Heart left ventricle (tissue), 16 donors: ENCODE data around the gene CRISP1. TPM values are rescaled to one million over a fixed set of nuclear protein-coding genes. Genes with fewer than 3 reads are reported as not detected.
"Not testable (repeated sequence)": the region's sequence is repeated elsewhere in the genome, so short reads cannot be mapped to it uniquely, and the experiment has no call there.

ENCODE experiments used
- ATAC-seq, 4 donors: fragments of 200-7000 bp; cut with Tn5 transposase; one replicate each; pipeline ENCODE4 v1.9.1; 2020 to 2022; ENCODE audit warnings: moderate library complexity in 4 of 4, mild to moderate bottlenecking in 3 of 4, moderate number of reproducible peaks in 1 of 4
- DNase-seq, 5 donors: peaks; one replicate each; pipeline ENCODE4 v3.0.0-alpha.2; 2020
- H3K27ac ChIP-seq, 12 donors: fragments of 200-600 bp; sonication (generic) in 4 of 12; one replicate each; pipeline versions ENCODE4 v1.5.0 to v1.8.0; 2016 to 2022; ENCODE audit warnings: mild to moderate bottlenecking in 2 of 12
- H3K27me3 ChIP-seq, 9 donors: fragments of 200-600 bp; sonication (generic) in 2 of 9; one replicate each; pipeline versions ENCODE4 v1.5.1 to v1.8.0; 2016 to 2022; ENCODE audit warnings: mild to moderate bottlenecking in 3 of 9
- H3K36me3 ChIP-seq, 9 donors: fragments of 200-600 bp; sonication (generic) in 2 of 9; one replicate each; pipeline versions ENCODE4 v1.5.0 to v1.8.0; 2018 to 2022; ENCODE audit warnings: mild to moderate bottlenecking in 2 of 9
- H3K4me1 ChIP-seq, 12 donors: fragments of 200-600 bp; sonication (generic) in 4 of 12; one replicate each; pipeline versions ENCODE4 v1.5.0 to v1.8.0; 2016 to 2022; ENCODE audit warnings: mild to moderate bottlenecking in 3 of 12
- H3K4me3 ChIP-seq, 12 donors: fragments of 200-600 bp; sonication (generic) in 4 of 12; one replicate each; pipeline versions ENCODE4 v1.5.0 to v1.8.0; 2017 to 2022; ENCODE audit warnings: mild to moderate bottlenecking in 9 of 12, moderate library complexity in 4 of 12
- H3K9me3 ChIP-seq, 12 donors: fragments of 200-600 bp; sonication (generic) in 4 of 12; one replicate each; pipeline versions ENCODE4 v1.5.0 to v1.8.0; 2016 to 2022; ENCODE audit warnings: mild to moderate bottlenecking in 1 of 12
- POLR2A ChIP-seq, 2 donors: fragments of 450-650 bp; IDR thresholded peaks; one replicate each; pipeline ENCODE4 v1.6.1; 2017; ENCODE audit warnings: antibody characterized with exemption in 2 of 2, mild to moderate bottlenecking in 2 of 2, moderate library complexity in 2 of 2
- WGBS, 4 donors: extraction: QIAGEN DNeasy Blood & Tissue Kit in 2 of 4; methylation state at CpG; one replicate each; pipeline versions ENCODE4 v1.1.5 to v1.1.7; 2013 to 2018; 5-methylcytosine and 5-hydroxymethylcytosine counted together
- intact Hi-C, 10 donors: fragments of 100-400 bp; cut with DNase I; formaldehyde crosslinking; loops; one replicate each; pipeline versions ENCODE4 v1.11.1 to v1.14.2; 2022
- polyA plus RNA-seq, 2 donors: library from polyadenylated mRNA; stranded (reverse); fragments of 200-250 nt; gene quantifications; one replicate each; pipeline ENCODE4 v1.2.3, GENCODE V29; 2013
- total RNA-seq, 9 donors: library from RNA; depleted of rRNA in 2 of 9; stranded (reverse); fragments of >200 nt in 2 of 9; fragmentation: NEBNext Ultra II Directional in 3 of 9; extraction: Animal tissue kit (Norgen Biotek cat#: 25700) in 3 of 9; gene quantifications; one replicate each; pipeline versions ENCODE4 v1.1.0 to v1.2.4, GENCODE V29; 2016 to 2023
- TF ChIP-seq, protein P1 (sequence below), 12 donors: fragments of 200-600 bp; sonication (generic) in 4 of 12; IDR thresholded peaks; one replicate each; pipeline versions ENCODE4 v1.5.0 to v1.8.0; 2018 to 2022; ENCODE audit warnings: antibody characterized with exemption in 12 of 12, mild to moderate bottlenecking in 5 of 12
- donor health status: ischemic (EF 13 %, LVEDD 7.1; RV severe dilation, severe dysfunction).
- donor health status: healthy with polysubstance abuse.
- donor health status: DM: no; HTN: yes; CAD: no.
- donor health status: DM: no; HTN: no; CAD: no.
- donor health status: ischemic (EF 25% LVEDD 6.9; RV normal size, moderate dysfunction).
- donor health status: ischemic (EF 25% LVEDD 5.7; RV mildly dilated, moderate dysfunction).
- donor health status: healthy.
- donor health status: DM: yes; HTN: yes; CAD: no.
- donor health status: ischemic (EF 35%, LVEDD 5.7; RV mildly dilated, moderate dysfunction).
- donor health status: nonischemic (EF 11% LVEDD 7.7; RV severe dilation, severe dysfunction).
- donor health status: DM: yes; HTN: yes; CAD: no.
- donor health status: PGD.
- donor health status: ischemic (EF 29% LVEDD 5.4; RV normal size, mild dysfunction).
- donor health status: nonischemic (EF 23%, LVEDD 6.1; RV moderate dilation, normal function).

Gene CRISP1
- total and polyA plus RNA-seq, 11 donors, result not detected

GRCh38 chr6:49902856-49903255 lies 36.5 kb upstream of the CRISP1 start:
- no peaks in the 10 kb centered on the region for H3K27me3 ChIP-seq
- no peaks in the 10 kb centered on the region for H3K9me3 ChIP-seq
- intact Hi-C loops, result no loop called here
- TF ChIP-seq, protein P1, sequence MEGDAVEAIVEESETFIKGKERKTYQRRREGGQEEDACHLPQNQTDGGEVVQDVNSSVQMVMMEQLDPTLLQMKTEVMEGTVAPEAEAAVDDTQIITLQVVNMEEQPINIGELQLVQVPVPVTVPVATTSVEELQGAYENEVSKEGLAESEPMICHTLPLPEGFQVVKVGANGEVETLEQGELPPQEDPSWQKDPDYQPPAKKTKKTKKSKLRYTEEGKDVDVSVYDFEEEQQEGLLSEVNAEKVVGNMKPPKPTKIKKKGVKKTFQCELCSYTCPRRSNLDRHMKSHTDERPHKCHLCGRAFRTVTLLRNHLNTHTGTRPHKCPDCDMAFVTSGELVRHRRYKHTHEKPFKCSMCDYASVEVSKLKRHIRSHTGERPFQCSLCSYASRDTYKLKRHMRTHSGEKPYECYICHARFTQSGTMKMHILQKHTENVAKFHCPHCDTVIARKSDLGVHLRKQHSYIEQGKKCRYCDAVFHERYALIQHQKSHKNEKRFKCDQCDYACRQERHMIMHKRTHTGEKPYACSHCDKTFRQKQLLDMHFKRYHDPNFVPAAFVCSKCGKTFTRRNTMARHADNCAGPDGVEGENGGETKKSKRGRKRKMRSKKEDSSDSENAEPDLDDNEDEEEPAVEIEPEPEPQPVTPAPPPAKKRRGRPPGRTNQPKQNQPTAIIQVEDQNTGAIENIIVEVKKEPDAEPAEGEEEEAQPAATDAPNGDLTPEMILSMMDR (IDR thresholded peaks at IDR 0.05), result no peak
- TF ChIP-seq POLR2A (IDR thresholded peaks at IDR 0.05), result no peak
- ATAC-seq (no peak), DNase-seq (no peak)
- H3K36me3 ChIP-seq, result no peaks in the 10 kb centered on the region
- no peaks in the 10 kb centered on the region for H3K4me1 ChIP-seq
- H3K27ac ChIP-seq, result no peak overlapping the region
- H3K4me3 ChIP-seq, result no peak overlapping the region
- WGBS, 4 donors, result 49 to 66% (median 53%) methylated on average over 2 of the region's 2 CpGs

DNA sequence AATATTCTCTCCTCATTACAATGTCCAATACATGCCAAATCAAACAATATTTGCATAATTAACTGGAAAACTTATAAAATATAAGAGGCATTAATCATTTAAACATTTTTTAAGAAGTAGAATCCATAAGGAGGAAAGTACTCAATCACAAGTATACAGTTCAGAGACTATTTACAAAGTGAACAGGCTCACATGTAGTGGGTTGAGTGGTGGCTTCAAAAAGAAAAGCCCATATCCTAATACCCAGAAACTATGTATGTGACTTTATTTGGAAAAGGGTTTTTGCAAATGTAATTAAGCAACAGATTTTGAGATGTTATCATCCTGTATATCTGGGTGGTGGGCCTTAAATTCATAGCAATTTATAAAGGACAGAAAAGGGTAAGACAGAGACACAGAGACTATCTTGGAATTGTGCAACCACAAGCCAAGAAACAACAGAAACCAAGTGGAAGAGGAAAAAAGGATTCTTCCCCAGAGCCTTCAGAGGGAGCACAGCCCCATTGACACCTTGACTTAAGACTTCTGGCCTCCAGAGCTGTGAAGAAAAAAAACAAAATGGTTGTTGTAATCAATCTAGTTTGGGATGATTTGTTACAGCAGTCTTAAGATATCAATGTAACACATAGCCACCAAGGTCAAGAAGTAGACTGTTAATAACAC lies 32.7 kb upstream of the CRISP1 start:
- Histone ChIP-seq H3K27me3 (no peaks in the 10 kb centered on the region), H3K36me3 (no peaks in the 10 kb centered on the region), H3K9me3 (peaks cover 0 to 18% (median 7%) of the 10 kb centered on the region in 12 donors), H3K4me1 (no peaks in the 10 kb centered on the region), H3K27ac (no peak overlapping the region), H3K4me3 (no peak overlapping the region)
- intact Hi-C loops, result no loop called here
- no peak for DNase-seq
- ATAC-seq, result no peak
- TF ChIP-seq, protein P1 (IDR thresholded peaks at IDR 0.05), result no peak
- TF ChIP-seq POLR2A (IDR thresholded peaks at IDR 0.05), result no peak

DNA sequence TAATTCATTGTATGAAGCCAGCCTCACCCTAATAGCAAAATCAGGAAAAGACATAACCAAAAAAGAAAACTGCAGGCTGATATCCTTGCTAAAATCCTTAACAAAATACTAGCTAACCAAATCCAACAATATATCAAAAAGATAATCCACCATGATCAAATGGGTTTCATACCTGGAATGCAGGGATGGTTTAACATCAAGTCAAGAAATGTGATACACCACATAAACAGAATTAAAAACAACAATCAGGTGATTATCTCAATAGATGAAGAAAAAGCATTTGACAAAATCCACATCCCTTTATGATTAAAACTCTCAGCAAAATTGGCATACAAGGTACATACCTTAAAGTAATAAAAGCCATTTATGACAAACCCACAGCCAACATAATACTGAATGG lies 29.2 kb upstream of the CRISP1 start:
- H3K36me3 ChIP-seq, H3K27ac ChIP-seq, H3K4me3 ChIP-seq, intact Hi-C loops, DNase-seq, H3K27me3 ChIP-seq, H3K4me1 ChIP-seq, ATAC-seq: not testable (repeated sequence)
- H3K9me3 ChIP-seq, result peaks cover 0 to 18% (median 7%) of the 10 kb centered on the region in 12 donors

DNA sequence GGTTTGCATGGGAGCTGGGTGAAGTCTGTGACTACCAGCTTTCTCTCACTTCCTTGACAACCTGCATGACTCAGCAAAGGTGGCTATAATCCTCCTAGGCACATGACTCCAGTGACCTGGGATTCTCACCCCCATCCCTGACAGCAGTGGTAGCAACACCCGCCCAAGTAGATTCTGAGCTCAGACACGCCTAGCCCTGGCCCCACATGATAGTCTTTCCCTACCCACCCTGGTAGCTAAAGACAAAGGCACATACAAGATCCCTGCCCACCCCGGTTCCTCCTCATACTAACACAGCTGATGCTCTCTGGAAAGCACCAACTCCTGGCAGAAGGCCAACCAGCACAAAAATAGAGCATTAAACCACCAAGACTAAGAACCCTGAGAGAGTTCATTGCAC lies 25.9 kb upstream of the CRISP1 start:
- no peak for ATAC-seq
- H3K9me3 ChIP-seq, result peaks cover 0 to 18% (median 7%) of the 10 kb centered on the region in 12 donors
- no peak overlapping the region for H3K27ac ChIP-seq
- no peak for DNase-seq
- H3K27me3 ChIP-seq, result no peaks in the 10 kb centered on the region
- no peak for TF ChIP-seq POLR2A (IDR thresholded peaks at IDR 0.05)
- TF ChIP-seq, protein P1 (IDR thresholded peaks at IDR 0.05), result no peak
- 54 to 71% (median 60%) methylated on average over 3 of the region's 3 CpGs for WGBS, 4 donors
- no peaks in the 10 kb centered on the region for H3K4me1 ChIP-seq
- H3K4me3 ChIP-seq, result no peak overlapping the region
- H3K36me3 ChIP-seq, result no peaks in the 10 kb centered on the region
- intact Hi-C loops, result no loop called here

DNA sequence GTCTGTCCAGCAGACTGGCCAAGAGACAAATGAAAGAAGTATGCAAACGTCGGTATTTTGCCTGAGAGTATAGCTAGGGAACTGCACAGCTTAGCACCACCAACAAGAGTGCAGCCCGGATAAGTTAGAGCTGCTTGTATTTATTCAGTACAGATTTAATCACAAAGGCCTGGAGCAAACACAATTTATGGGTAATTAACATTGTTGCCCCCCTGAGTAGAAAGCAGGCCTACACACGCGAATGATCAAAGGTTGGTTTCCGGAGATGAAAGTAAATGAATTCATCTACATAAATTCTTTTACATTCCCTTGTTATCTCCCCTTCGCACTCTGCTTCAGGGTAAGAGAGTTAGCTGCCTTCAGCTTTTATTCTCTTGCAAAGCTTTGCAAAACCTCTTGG lies 24.7 kb upstream of the CRISP1 start:
- Histone ChIP-seq H3K27me3 (no peaks in the 10 kb centered on the region), H3K27ac (no peak overlapping the region), H3K9me3 (peaks cover 0 to 15% (median 4%) of the 10 kb centered on the region in 12 donors), H3K4me3 (no peak overlapping the region), H3K36me3 (no peaks in the 10 kb centered on the region), H3K4me1 (no peaks in the 10 kb centered on the region)
- no peak for TF ChIP-seq POLR2A (IDR thresholded peaks at IDR 0.05)
- TF ChIP-seq, protein P1 (IDR thresholded peaks at IDR 0.05), result no peak
- 36 to 41% (median 40%) methylated on average over 7 of the region's 7 CpGs for WGBS, 4 donors
- ATAC-seq, result no peak
- intact Hi-C loops, result no loop called here
- DNase-seq, result no peak
